ENCODE data around the gene KHDC4.

The KHDC4 gene

DNA sequence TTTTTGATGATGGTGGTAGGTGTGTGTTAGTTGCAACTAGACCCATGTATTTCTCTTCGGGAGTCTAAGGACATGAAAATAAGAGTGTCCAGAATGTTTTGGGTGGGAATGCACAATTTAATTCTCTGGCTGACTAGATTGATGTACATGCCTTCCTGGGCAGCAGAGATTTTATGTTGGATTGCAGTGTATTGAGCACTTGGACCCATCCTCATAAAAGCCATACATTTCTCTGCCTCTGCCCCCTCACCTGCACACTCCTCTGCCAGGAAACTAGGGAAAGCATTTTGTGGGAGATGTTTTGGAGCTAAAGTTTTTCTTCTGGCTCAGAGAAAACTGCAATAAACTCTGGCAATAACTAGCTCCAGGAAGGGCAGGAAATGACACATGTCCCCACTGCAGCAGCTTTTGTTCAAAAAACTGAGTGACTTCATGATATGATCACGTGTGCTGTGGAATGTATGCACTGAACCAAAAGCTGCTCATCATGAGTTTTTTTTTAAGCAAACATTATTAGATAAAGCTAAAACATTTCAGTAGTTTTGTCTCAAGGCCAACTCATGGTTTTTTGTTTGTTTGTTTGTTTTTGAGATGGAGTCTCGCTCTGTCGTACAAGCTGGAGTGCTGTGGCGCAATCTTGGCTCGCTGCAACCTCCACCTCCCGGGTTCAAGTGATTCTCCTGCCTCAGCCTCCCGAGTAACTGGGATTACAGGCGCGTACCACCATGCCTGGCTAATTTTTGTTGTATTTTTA lies 40.6 kb downstream of the KHDC4 start:
- no peaks in the 10 kb centered on the region for H3K27me3 ChIP-seq (ENCODE audit: control insufficient read depth in 1 of 2, insufficient read depth in 2 of 2, low read length in 2 of 2)
- peaks cover 9% of the 10 kb centered on the region for H3K4me1 ChIP-seq (ENCODE audit: insufficient read depth, low read length)
- peaks cover 12% of the 10 kb centered on the region for H3K36me3 ChIP-seq (ENCODE audit: insufficient read depth, low read length)
- H3K9me3 ChIP-seq (ENCODE audit: low read length): no peaks in the 10 kb centered on the region
- H3K4me3 ChIP-seq (ENCODE audit: low read depth in 1 of 2, low read length in 2 of 2): no peak overlapping the region
- H3K9ac ChIP-seq (ENCODE audit: low read length): no peak overlapping the region
- no peak overlapping the region for H3K27ac ChIP-seq (ENCODE audit: low read depth, low read length)

DNA sequence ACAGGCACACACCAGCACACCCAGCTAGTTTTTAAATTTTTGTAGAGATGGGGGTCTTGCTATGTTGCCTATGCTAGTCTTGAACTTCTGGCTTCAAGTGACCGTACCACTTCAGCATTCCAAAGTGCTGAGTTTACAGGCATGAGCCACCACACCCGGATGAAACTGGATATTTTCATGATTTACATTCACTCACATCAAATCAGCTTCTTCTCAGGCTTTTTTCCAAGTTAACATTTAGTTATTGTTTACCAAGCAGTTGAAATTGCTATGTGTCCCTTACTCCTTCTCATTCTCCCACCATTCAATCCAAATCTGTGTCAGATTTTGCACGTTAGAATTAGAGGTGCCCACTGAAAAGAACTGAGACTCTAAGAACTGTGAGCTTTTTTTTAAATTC lies 41.4 kb downstream of the KHDC4 start:
- H3K9ac ChIP-seq (ENCODE audit: low read length): no peak overlapping the region
- peaks cover 10% of the 10 kb centered on the region for H3K36me3 ChIP-seq (ENCODE audit: insufficient read depth, low read length)
- no peaks in the 10 kb centered on the region for H3K9me3 ChIP-seq (ENCODE audit: low read length)
- no peak overlapping the region for H3K27ac ChIP-seq (ENCODE audit: low read depth, low read length)
- no peaks in the 10 kb centered on the region for H3K27me3 ChIP-seq (ENCODE audit: control insufficient read depth in 1 of 2, insufficient read depth in 2 of 2, low read length in 2 of 2)
- no peak overlapping the region for H3K4me3 ChIP-seq (ENCODE audit: low read depth in 1 of 2, low read length in 2 of 2)
- peaks cover 9% of the 10 kb centered on the region for H3K4me1 ChIP-seq (ENCODE audit: insufficient read depth, low read length)

- H3K36me3 ChIP-seq (ENCODE audit: insufficient read depth, low read length): no peaks in the 10 kb centered on the region
- peaks cover 9% of the 10 kb centered on the region for H3K4me1 ChIP-seq (ENCODE audit: insufficient read depth, low read length)
- no peak overlapping the region for H3K9ac ChIP-seq (ENCODE audit: low read length)
- H3K27me3 ChIP-seq (ENCODE audit: control insufficient read depth in 1 of 2, insufficient read depth in 2 of 2, low read length in 2 of 2): no peaks in the 10 kb centered on the region
- no peaks in the 10 kb centered on the region for H3K9me3 ChIP-seq (ENCODE audit: low read length)
- no peak overlapping the region for H3K27ac ChIP-seq (ENCODE audit: low read depth, low read length)
- no peak overlapping the region for H3K4me3 ChIP-seq (ENCODE audit: low read depth in 1 of 2, low read length in 2 of 2)
These were observed 44.0 kb downstream of the KHDC4 start for GRCh38 chr1:155890251-155890650.

DNA sequence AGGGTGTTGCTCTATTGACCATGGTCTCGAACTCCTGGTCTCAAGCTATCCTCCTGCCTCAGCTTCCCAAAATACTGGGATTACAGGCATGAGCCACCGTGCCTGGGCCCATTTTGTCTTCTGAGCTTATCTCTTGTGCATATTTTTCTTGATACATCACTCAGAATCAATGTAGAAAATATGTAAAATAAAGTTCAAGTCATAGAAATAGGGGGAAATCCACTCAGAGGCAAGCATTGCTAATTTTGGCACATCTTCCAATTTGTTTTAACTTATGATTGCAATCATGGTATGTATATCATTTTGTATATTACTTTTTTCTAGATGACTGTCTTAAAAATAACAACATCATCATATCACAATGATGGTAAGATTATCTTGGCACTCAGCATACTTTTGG lies 44.6 kb downstream of the KHDC4 start:
- Histone ChIP-seq H3K4me1 (ENCODE audit: insufficient read depth, low read length) (peaks cover 9% of the 10 kb centered on the region), H3K36me3 (ENCODE audit: insufficient read depth, low read length) (no peaks in the 10 kb centered on the region), H3K9me3 (ENCODE audit: low read length) (no peaks in the 10 kb centered on the region), H3K27me3 (ENCODE audit: control insufficient read depth in 1 of 2, insufficient read depth in 2 of 2, low read length in 2 of 2) (no peaks in the 10 kb centered on the region), H3K27ac (ENCODE audit: low read depth, low read length) (no peak overlapping the region), H3K4me3 (ENCODE audit: low read depth in 1 of 2, low read length in 2 of 2) (no peak overlapping the region), H3K9ac (ENCODE audit: low read length) (no peak overlapping the region)

DNA sequence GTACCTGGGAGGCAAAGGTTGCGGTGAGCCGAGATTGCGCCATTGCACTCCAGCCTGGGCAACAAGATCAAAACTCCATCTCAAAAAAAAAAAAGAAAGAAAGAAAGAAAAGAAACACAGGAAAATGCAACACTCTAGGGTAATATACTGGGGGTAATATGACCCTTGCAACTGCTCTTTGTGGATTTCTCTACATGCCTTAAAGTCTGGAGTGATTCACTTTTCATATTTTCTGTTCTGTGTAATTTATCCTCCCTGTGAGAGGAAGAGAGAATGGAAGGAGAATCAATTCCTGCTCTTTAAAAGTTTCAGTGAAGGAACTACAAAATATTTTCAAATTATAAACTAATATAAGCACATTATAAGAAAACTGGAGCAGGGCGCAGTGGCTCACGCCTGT lies 45.7 kb downstream of the KHDC4 start:
- Histone ChIP-seq H3K36me3 (ENCODE audit: insufficient read depth, low read length) (no peaks in the 10 kb centered on the region), H3K27me3 (ENCODE audit: control insufficient read depth in 1 of 2, insufficient read depth in 2 of 2, low read length in 2 of 2) (no peaks in the 10 kb centered on the region), H3K4me1 (ENCODE audit: insufficient read depth, low read length) (peaks cover 4% of the 10 kb centered on the region), H3K9ac (ENCODE audit: low read length) (no peak overlapping the region), H3K9me3 (ENCODE audit: low read length) (no peaks in the 10 kb centered on the region), H3K4me3 (ENCODE audit: low read depth in 1 of 2, low read length in 2 of 2) (no peak overlapping the region), H3K27ac (ENCODE audit: low read depth, low read length) (no peak overlapping the region)

DNA sequence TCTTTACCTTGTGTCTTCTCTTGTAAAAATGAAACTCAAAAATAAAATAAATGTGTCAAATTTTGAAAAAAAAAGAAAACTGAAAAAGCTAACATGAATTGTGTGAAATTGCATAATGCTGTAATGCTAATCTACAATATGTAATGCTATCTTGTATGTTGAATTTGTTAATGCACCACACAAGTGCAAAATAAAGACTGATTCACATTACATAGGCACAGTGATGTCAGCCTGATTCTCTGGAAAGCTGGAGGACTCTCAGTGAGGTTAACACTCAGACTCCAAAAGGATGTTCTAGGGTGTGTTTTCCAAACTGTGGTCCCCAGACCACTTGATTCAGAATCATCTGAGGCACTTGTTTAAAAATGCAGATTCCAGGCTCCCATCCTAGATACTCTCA lies 49.2 kb downstream of the KHDC4 start:
- Histone ChIP-seq H3K4me1 (ENCODE audit: insufficient read depth, low read length) (no peaks in the 10 kb centered on the region), H3K27ac (ENCODE audit: low read depth, low read length) (no peak overlapping the region), H3K27me3 (ENCODE audit: control insufficient read depth in 1 of 2, insufficient read depth in 2 of 2, low read length in 2 of 2) (no peaks in the 10 kb centered on the region), H3K36me3 (ENCODE audit: insufficient read depth, low read length) (peaks cover 12% of the 10 kb centered on the region), H3K4me3 (ENCODE audit: low read depth in 1 of 2, low read length in 2 of 2) (no peak overlapping the region), H3K9me3 (ENCODE audit: low read length) (no peaks in the 10 kb centered on the region), H3K9ac (ENCODE audit: low read length) (no peak overlapping the region)

GRCh38 chr1:155884031-155884960 lies 49.9 kb downstream of the KHDC4 start:
- Histone ChIP-seq H3K4me1 (ENCODE audit: insufficient read depth, low read length) (no peaks in the 10 kb centered on the region), H3K4me3 (ENCODE audit: low read depth in 1 of 2, low read length in 2 of 2) (no peak overlapping the region), H3K27me3 (ENCODE audit: control insufficient read depth in 1 of 2, insufficient read depth in 2 of 2, low read length in 2 of 2) (no peaks in the 10 kb centered on the region), H3K9me3 (ENCODE audit: low read length) (no peaks in the 10 kb centered on the region), H3K9ac (ENCODE audit: low read length) (no peak overlapping the region), H3K36me3 (ENCODE audit: insufficient read depth, low read length) (peaks cover 12% of the 10 kb centered on the region), H3K27ac (ENCODE audit: low read depth, low read length) (no peak overlapping the region)

DNA sequence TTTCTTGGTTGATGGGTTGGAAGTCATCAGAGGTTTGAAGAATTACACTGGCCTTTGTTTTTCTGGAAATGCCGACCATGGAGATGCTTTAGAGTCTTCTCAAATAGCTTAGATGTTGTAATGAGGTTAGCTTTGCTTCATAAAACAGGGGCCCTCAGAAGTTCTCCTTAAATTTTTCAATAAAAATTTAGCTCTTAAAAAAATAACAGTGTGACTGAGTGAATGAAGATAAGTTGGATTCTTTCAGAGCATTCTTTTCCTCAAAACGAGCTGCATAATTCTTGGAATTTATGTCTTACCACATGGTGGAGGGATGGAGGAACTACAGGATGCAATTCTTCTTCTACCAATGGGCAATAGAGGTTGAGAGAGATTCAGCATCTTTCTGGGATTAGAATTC lies 51.4 kb downstream of the KHDC4 start:
- H3K27me3 ChIP-seq (ENCODE audit: control insufficient read depth in 1 of 2, insufficient read depth in 2 of 2, low read length in 2 of 2): no peaks in the 10 kb centered on the region
- H3K4me1 ChIP-seq (ENCODE audit: insufficient read depth, low read length): no peaks in the 10 kb centered on the region
- H3K9ac ChIP-seq (ENCODE audit: low read length): no peak overlapping the region
- no peak overlapping the region for H3K27ac ChIP-seq (ENCODE audit: low read depth, low read length)
- H3K4me3 ChIP-seq (ENCODE audit: low read depth in 1 of 2, low read length in 2 of 2): no peak overlapping the region
- peaks cover 12% of the 10 kb centered on the region for H3K36me3 ChIP-seq (ENCODE audit: insufficient read depth, low read length)
- no peaks in the 10 kb centered on the region for H3K9me3 ChIP-seq (ENCODE audit: low read length)

- no peaks in the 10 kb centered on the region for H3K27me3 ChIP-seq (ENCODE audit: control insufficient read depth in 1 of 2, insufficient read depth in 2 of 2, low read length in 2 of 2)
- peaks cover 12% of the 10 kb centered on the region for H3K36me3 ChIP-seq (ENCODE audit: insufficient read depth, low read length)
- H3K27ac ChIP-seq (ENCODE audit: low read depth, low read length): no peak overlapping the region
- H3K4me1 ChIP-seq (ENCODE audit: insufficient read depth, low read length): no peaks in the 10 kb centered on the region
- no peak overlapping the region for H3K4me3 ChIP-seq (ENCODE audit: low read depth in 1 of 2, low read length in 2 of 2)
- H3K9ac ChIP-seq (ENCODE audit: low read length): no peak overlapping the region
- no peaks in the 10 kb centered on the region for H3K9me3 ChIP-seq (ENCODE audit: low read length)
These were observed 52.0 kb downstream of the KHDC4 start for GRCh38 chr1:155882235-155882634.

GRCh38 chr1:155880950-155881349 lies 53.3 kb downstream of the KHDC4 start:
- Histone ChIP-seq H3K4me1 (ENCODE audit: insufficient read depth, low read length) (no peaks in the 10 kb centered on the region), H3K27ac (ENCODE audit: low read depth, low read length) (no peak overlapping the region), H3K9me3 (ENCODE audit: low read length) (no peaks in the 10 kb centered on the region), H3K36me3 (ENCODE audit: insufficient read depth, low read length) (peaks cover 12% of the 10 kb centered on the region), H3K4me3 (ENCODE audit: low read depth in 1 of 2, low read length in 2 of 2) (no peak overlapping the region), H3K9ac (ENCODE audit: low read length) (no peak overlapping the region), H3K27me3 (ENCODE audit: control insufficient read depth in 1 of 2, insufficient read depth in 2 of 2, low read length in 2 of 2) (no peaks in the 10 kb centered on the region)

GRCh38 chr1:155880251-155880650 lies 54.0 kb downstream of the KHDC4 start:
- H3K27ac ChIP-seq (ENCODE audit: low read depth, low read length): no peak overlapping the region

More at GRCh38 chr1:155880251-155880650, 54.0 kb downstream of the KHDC4 start:
- Histone ChIP-seq H3K9me3 (ENCODE audit: low read length) (no peaks in the 10 kb centered on the region), H3K9ac (ENCODE audit: low read length) (no peak overlapping the region), H3K4me1 (ENCODE audit: insufficient read depth, low read length) (no peaks in the 10 kb centered on the region), H3K4me3 (ENCODE audit: low read depth in 1 of 2, low read length in 2 of 2) (no peak overlapping the region), H3K27me3 (ENCODE audit: control insufficient read depth in 1 of 2, insufficient read depth in 2 of 2, low read length in 2 of 2) (no peaks in the 10 kb centered on the region), H3K36me3 (ENCODE audit: insufficient read depth, low read length) (peaks cover 12% of the 10 kb centered on the region)
